ENCODE results near the gene LENEP.

Gene LENEP

DNA sequence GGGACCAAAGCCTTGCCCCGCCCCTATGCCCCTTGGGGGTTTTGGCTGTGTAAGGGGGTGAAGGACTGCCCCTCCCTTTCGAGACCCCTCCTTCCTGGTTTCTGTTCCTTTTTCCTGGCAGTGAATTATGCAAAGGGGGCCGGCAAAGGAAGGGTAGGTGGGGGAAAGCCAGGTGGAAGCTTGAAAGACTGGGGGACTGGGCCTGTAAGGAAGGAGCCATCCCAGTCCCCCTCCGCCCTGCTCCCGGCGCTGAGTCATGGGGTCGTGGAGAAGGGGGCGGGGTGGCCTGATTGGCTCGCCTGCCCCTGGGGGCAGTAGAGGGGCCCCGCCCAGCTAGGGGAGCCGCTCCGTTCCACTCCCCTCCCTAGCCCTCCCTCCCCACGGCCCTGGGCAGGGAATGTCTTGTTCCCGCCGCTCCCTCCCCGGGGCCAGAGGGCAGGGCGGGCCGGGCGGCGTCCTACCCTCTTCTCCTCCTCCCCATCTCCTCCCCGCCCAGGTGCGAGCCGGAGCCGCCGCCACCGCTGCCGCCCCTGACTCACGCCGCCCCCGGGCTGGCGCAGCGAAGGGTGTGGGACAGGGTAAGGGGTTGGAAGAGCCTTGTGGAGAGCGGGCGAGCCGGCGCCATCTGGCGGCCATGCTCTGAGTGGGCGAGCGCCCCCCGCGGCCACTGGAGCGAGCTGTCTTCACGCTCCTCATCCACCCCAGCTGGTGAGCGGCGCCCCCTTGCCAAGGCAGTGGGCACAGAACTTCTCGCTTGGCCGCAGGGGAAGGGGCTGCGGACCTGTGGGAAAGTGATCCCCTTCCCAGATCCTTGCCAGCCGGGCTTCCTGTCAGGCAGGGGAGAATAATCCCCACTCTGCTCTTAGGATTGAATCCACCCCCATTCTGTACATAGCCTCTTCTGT, 23.9 kb downstream of the LENEP start:
- Histone ChIP-seq H3K9ac (ENCODE audit: low read length) (peak overlapping the region; percentile 32), H3K4me1 (ENCODE audit: insufficient read depth, low read length) (peaks cover 20% of the 10 kb centered on the region), H3K4me3 (ENCODE audit: low read depth in 1 of 2, low read length in 2 of 2) (peak overlapping the region; percentile 18 to 46)

GRCh38 chr1:155017946-155018316, 24.5 kb downstream of the LENEP start:
- Histone ChIP-seq H3K4me3 (ENCODE audit: low read depth in 1 of 2, low read length in 2 of 2) (peak overlapping the region; percentile 18 to 46), H3K4me1 (ENCODE audit: insufficient read depth, low read length) (peaks cover 14% of the 10 kb centered on the region), H3K9ac (ENCODE audit: low read length) (peak overlapping the region; percentile 23), H3K27me3 (ENCODE audit: control insufficient read depth in 1 of 2, insufficient read depth in 2 of 2, low read length in 2 of 2) (no peaks in the 10 kb centered on the region), H3K36me3 (ENCODE audit: insufficient read depth, low read length) (peaks cover 23% of the 10 kb centered on the region), H3K27ac (ENCODE audit: low read depth, low read length) (peak overlapping the region; percentile 93), H3K9me3 (ENCODE audit: low read length) (no peaks in the 10 kb centered on the region)

More for the DNA sequence above, 23.9 kb downstream of the LENEP start:
- Histone ChIP-seq H3K36me3 (ENCODE audit: insufficient read depth, low read length) (peaks cover 23% of the 10 kb centered on the region), H3K27ac (ENCODE audit: low read depth, low read length) (peak overlapping the region; percentile 93), H3K9me3 (ENCODE audit: low read length) (no peaks in the 10 kb centered on the region), H3K27me3 (ENCODE audit: control insufficient read depth in 1 of 2, insufficient read depth in 2 of 2, low read length in 2 of 2) (no peaks in the 10 kb centered on the region)

GRCh38 chr1:155018617-155019348, 25.4 kb downstream of the LENEP start:
- no peaks in the 10 kb centered on the region for H3K27me3 ChIP-seq (ENCODE audit: control insufficient read depth in 1 of 2, insufficient read depth in 2 of 2, low read length in 2 of 2)
- H3K36me3 ChIP-seq (ENCODE audit: insufficient read depth, low read length) = peaks cover 23% of the 10 kb centered on the region
- H3K4me1 ChIP-seq (ENCODE audit: insufficient read depth, low read length) = peaks cover 14% of the 10 kb centered on the region
- no peaks in the 10 kb centered on the region for H3K9me3 ChIP-seq (ENCODE audit: low read length)
- H3K4me3 ChIP-seq (ENCODE audit: low read depth in 1 of 2, low read length in 2 of 2) = no peak overlapping the region
- no peak overlapping the region for H3K9ac ChIP-seq (ENCODE audit: low read length)
- H3K27ac ChIP-seq (ENCODE audit: low read depth, low read length) = no peak overlapping the region

DNA sequence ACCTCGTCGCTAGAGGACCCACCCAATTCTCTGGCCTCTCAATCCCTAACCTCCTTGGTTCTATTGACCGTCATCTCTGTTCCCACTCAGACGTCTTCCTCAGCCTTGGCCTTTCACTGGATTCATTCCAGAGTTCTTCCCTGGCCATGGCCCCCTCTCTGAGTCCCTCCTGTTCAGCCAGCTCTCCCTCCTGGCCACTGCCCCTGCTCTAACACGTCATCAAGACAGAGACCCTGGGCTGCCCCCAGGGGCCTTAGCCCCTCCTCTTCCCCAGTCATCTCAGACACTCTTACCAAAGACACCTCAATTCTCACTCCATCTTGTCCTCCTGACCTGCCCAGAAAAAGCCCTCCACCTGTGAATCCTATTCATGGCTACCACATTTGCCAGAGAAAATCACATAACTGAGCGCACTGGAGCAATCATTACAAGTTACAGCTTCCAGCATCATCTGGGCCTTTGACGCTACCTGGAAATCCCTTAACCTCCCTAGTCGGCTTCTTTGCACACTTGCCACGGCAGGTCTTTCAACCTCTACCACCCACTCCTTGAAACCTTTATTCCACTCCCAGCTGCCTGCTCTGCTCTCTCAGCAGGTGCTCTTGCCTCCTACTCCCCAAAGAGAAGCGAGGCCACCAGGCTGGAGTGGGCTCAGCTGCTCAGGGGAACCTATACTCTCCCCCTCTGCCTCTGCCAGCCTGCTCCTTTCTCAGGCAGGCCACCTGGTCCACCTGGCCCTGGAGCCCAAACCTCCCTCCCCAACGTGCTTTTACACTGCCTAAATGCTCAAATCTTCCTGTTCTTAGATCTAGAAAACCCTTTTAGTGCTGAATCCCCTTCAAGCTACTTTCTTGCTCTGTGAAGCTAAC, 26.2 kb downstream of the LENEP start:
- no peak overlapping the region for H3K4me3 ChIP-seq (ENCODE audit: low read depth in 1 of 2, low read length in 2 of 2)
- H3K4me1 ChIP-seq (ENCODE audit: insufficient read depth, low read length) = peaks cover 14% of the 10 kb centered on the region
- no peaks in the 10 kb centered on the region for H3K9me3 ChIP-seq (ENCODE audit: low read length)
- H3K27me3 ChIP-seq (ENCODE audit: control insufficient read depth in 1 of 2, insufficient read depth in 2 of 2, low read length in 2 of 2) = no peaks in the 10 kb centered on the region
- H3K9ac ChIP-seq (ENCODE audit: low read length) = no peak overlapping the region
- H3K27ac ChIP-seq (ENCODE audit: low read depth, low read length) = no peak overlapping the region
- H3K36me3 ChIP-seq (ENCODE audit: insufficient read depth, low read length) = peaks cover 14% of the 10 kb centered on the region

- no peaks in the 10 kb centered on the region for H3K9me3 ChIP-seq (ENCODE audit: low read length)
- no peaks in the 10 kb centered on the region for H3K27me3 ChIP-seq (ENCODE audit: control insufficient read depth in 1 of 2, insufficient read depth in 2 of 2, low read length in 2 of 2)
- no peaks in the 10 kb centered on the region for H3K36me3 ChIP-seq (ENCODE audit: insufficient read depth, low read length)
- H3K4me1 ChIP-seq (ENCODE audit: insufficient read depth, low read length) = peaks cover 7% of the 10 kb centered on the region
- no peak overlapping the region for H3K4me3 ChIP-seq (ENCODE audit: low read depth in 1 of 2, low read length in 2 of 2)
- no peak overlapping the region for H3K27ac ChIP-seq (ENCODE audit: low read depth, low read length)
- H3K9ac ChIP-seq (ENCODE audit: low read length) = no peak overlapping the region
Measured at GRCh38 chr1:155022136-155022926, 28.9 kb downstream of the LENEP start.

DNA sequence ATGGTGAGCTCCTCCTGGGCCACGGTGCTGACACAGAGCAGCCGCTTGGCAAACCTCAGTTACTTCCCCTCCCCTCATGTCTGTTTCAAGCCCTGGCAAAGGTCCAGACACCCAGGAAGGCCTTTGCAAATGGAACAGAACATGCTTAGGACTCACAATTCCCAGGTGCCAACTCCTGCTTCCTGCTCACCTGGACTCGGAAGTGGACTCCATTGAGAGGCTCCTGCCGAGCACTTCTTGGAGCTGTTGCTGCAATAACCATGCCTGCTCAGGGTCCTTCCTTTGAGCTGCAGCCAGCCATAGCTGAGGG, 29.5 kb downstream of the LENEP start:
- no peak overlapping the region for H3K9ac ChIP-seq (ENCODE audit: low read length)
- peaks cover 4% of the 10 kb centered on the region for H3K4me1 ChIP-seq (ENCODE audit: insufficient read depth, low read length)
- H3K27ac ChIP-seq (ENCODE audit: low read depth, low read length) = no peak overlapping the region

GRCh38 chr1:155023627-155024026, 30.2 kb downstream of the LENEP start:
- no peak overlapping the region for H3K9ac ChIP-seq (ENCODE audit: low read length)
- no peaks in the 10 kb centered on the region for H3K36me3 ChIP-seq (ENCODE audit: insufficient read depth, low read length)
- H3K27me3 ChIP-seq (ENCODE audit: control insufficient read depth in 1 of 2, insufficient read depth in 2 of 2, low read length in 2 of 2) = no peaks in the 10 kb centered on the region
- H3K4me3 ChIP-seq (ENCODE audit: low read depth in 1 of 2, low read length in 2 of 2) = no peak overlapping the region
- no peak overlapping the region for H3K27ac ChIP-seq (ENCODE audit: low read depth, low read length)
- H3K9me3 ChIP-seq (ENCODE audit: low read length) = no peaks in the 10 kb centered on the region
- no peaks in the 10 kb centered on the region for H3K4me1 ChIP-seq (ENCODE audit: insufficient read depth, low read length)

More for the DNA sequence above, 29.5 kb downstream of the LENEP start:
- Histone ChIP-seq H3K9me3 (ENCODE audit: low read length) (no peaks in the 10 kb centered on the region), H3K27me3 (ENCODE audit: control insufficient read depth in 1 of 2, insufficient read depth in 2 of 2, low read length in 2 of 2) (no peaks in the 10 kb centered on the region), H3K36me3 (ENCODE audit: insufficient read depth, low read length) (no peaks in the 10 kb centered on the region), H3K4me3 (ENCODE audit: low read depth in 1 of 2, low read length in 2 of 2) (no peak overlapping the region)

- H3K27me3 ChIP-seq (ENCODE audit: control insufficient read depth in 1 of 2, insufficient read depth in 2 of 2, low read length in 2 of 2) = no peaks in the 10 kb centered on the region
- H3K4me3 ChIP-seq (ENCODE audit: low read depth in 1 of 2, low read length in 2 of 2) = no peak overlapping the region
- no peak overlapping the region for H3K9ac ChIP-seq (ENCODE audit: low read length)
- H3K36me3 ChIP-seq (ENCODE audit: insufficient read depth, low read length) = no peaks in the 10 kb centered on the region
- H3K4me1 ChIP-seq (ENCODE audit: insufficient read depth, low read length) = no peaks in the 10 kb centered on the region
- H3K27ac ChIP-seq (ENCODE audit: low read depth, low read length) = no peak overlapping the region
- no peaks in the 10 kb centered on the region for H3K9me3 ChIP-seq (ENCODE audit: low read length)
Measured at GRCh38 chr1:155024315-155024714, 30.9 kb downstream of the LENEP start.

- Histone ChIP-seq H3K9ac (ENCODE audit: low read length) (no peak overlapping the region), H3K9me3 (ENCODE audit: low read length) (no peaks in the 10 kb centered on the region), H3K4me1 (ENCODE audit: insufficient read depth, low read length) (no peaks in the 10 kb centered on the region), H3K36me3 (ENCODE audit: insufficient read depth, low read length) (no peaks in the 10 kb centered on the region), H3K27ac (ENCODE audit: low read depth, low read length) (no peak overlapping the region), H3K27me3 (ENCODE audit: control insufficient read depth in 1 of 2, insufficient read depth in 2 of 2, low read length in 2 of 2) (no peaks in the 10 kb centered on the region), H3K4me3 (ENCODE audit: low read depth in 1 of 2, low read length in 2 of 2) (no peak overlapping the region)
Measured at GRCh38 chr1:155026154-155026553, 32.8 kb downstream of the LENEP start.

- Histone ChIP-seq H3K27me3 (ENCODE audit: control insufficient read depth in 1 of 2, insufficient read depth in 2 of 2, low read length in 2 of 2) (no peaks in the 10 kb centered on the region), H3K9ac (ENCODE audit: low read length) (no peak overlapping the region), H3K4me1 (ENCODE audit: insufficient read depth, low read length) (no peaks in the 10 kb centered on the region), H3K9me3 (ENCODE audit: low read length) (no peaks in the 10 kb centered on the region), H3K4me3 (ENCODE audit: low read depth in 1 of 2, low read length in 2 of 2) (no peak overlapping the region), H3K27ac (ENCODE audit: low read depth, low read length) (no peak overlapping the region), H3K36me3 (ENCODE audit: insufficient read depth, low read length) (no peaks in the 10 kb centered on the region)
Measured at GRCh38 chr1:155026588-155026987, 33.2 kb downstream of the LENEP start.

All from muscle layer of colon (tissue), 2 donors.